Stimulated activated CD8-positive, alpha-beta memory T cell treated with anti-CD3 and anti-CD28 coated beads, Interleukin-15, amount 100 ng/mL, for 48 hours (primary cell): ENCODE measurements around the gene CAMTA1.

Source experiments
- DNase-seq, 2 donors: peaks; one replicate each; pipeline ENCODE4 v3.0.0-alpha.2; 2020; ENCODE audit warnings: low read depth in 2 of 2

Gene CAMTA1

DNA sequence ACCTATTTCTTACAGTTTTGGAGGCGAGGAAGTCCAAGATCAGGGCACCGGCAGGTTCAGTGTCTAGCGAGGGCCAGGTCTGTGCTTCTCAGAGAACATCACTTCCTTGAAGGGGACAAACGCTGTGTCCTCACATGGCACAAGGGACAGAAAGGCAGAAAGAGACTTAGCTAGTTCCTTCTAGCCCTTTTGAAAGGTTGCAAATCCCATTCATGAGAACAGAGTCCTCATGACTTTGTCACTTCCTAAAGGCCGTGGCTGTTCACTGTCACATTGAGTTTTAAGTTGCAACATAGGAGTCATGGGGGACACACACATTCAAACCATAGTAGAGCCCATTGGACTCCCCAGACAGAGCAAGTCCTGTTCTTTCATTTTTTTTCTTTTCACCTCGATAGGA lies 1026.2 kb downstream of the CAMTA1 start:
- DNase-seq, result no peak

DNA sequence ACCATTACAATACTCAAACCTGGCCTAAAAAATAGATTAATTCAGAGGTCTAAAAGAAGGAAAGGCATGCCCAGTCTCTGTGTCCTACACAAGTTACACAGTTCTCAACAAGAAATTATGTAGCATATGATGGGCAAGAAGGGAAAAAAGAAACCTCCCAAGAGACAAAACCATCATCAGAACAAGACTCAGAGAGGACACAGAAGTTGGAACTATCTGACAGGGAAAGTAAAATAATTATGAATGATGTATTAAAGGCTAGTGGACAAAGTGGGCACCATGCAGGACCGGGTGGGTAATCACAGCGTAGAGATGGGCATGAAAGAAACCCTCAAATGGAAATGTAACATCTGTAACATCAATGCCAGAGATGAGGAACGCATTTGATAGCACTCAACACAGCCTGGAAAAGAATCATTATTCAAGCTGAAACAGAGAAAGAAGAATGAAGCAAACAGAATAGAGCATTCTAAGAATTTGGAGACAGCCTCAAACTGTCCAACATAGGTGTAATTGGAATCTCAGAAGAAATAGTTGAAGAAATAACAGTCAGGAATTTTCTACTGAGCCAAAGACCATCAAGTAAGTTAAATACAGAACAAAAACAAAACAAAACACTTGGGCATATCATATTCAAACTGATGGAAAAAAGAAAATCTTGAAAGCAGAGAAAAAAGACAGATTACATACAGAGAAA lies 1028.6 kb downstream of the CAMTA1 start:
- no peak for DNase-seq
